ENCODE measurements around the gene TESMIN. TPM values are rescaled to one million over a fixed set of nuclear protein-coding genes. Genes with fewer than 3 reads are reported as not detected.

Gene TESMIN
- polyA plus RNA-seq, 1 donor (not counting 4 experiments of a cell fraction or from before 2014, with no cell fraction given) = 4.0 TPM

GRCh38 chr11:68694431-68695297 is 56.7 kb downstream of the TESMIN start:
- H3K4me2 ChIP-seq (ENCODE audit: control insufficient read depth, extremely low read depth, insufficient read depth, low read depth, low read length) = no peak overlapping the region
- no peaks in the 10 kb centered on the region for H3K79me2 ChIP-seq (ENCODE audit: control insufficient read depth, insufficient read depth, low read length)
- no peak overlapping the region for H3K27ac ChIP-seq (ENCODE audit: control insufficient read depth, insufficient read depth, low read length)
- TF ChIP-seq EZH2 (IDR thresholded peaks at IDR 0.05; ENCODE audit: low read length) = no peak
- TF ChIP-seq CTCF (optimal IDR thresholded peaks at IDR 0.05 in 1 of 3, IDR thresholded peaks at IDR 0.05 in 1 of 3, conservative IDR thresholded peaks at IDR 0.05 in 1 of 3; ENCODE audit: extremely low read depth in 1 of 3, insufficient read depth in 2 of 3, low read length in 3 of 3) = no peak
- H4K20me1 ChIP-seq (ENCODE audit: control insufficient read depth, extremely low read depth, insufficient read depth, low read length) = no peaks in the 10 kb centered on the region
- H3K9me1 ChIP-seq (ENCODE audit: control insufficient read depth, extremely low read depth, insufficient read depth, low read length) = no peaks in the 10 kb centered on the region
- no peak overlapping the region for H3K4me3 ChIP-seq (ENCODE audit: control insufficient read depth in 2 of 3, extremely low read depth in 1 of 3, insufficient read depth in 2 of 3, low read depth in 1 of 3, low read length in 3 of 3)
- DNase-seq (ENCODE audit: low read depth, low spot score) (no peak), FAIRE-seq (no peak)
- H2AFZ ChIP-seq (ENCODE audit: control insufficient read depth, low read length) = no peak overlapping the region
- H3K9ac ChIP-seq (ENCODE audit: control insufficient read depth, extremely low read depth, insufficient read depth, low read length) = no peak overlapping the region
- H3K4me1 ChIP-seq (ENCODE audit: control insufficient read depth, extremely low read depth, insufficient read depth, low read length) = no peaks in the 10 kb centered on the region
- H3K27me3 ChIP-seq (ENCODE audit: control insufficient read depth, extremely low read depth, insufficient read depth, low read length) = peaks cover 17% of the 10 kb centered on the region
- dilution Hi-C loops (cut with MboI; ENCODE audit: extremely low pct_ligation_motif_present, low sequenced_read_pairs) = no loop called here
- no peaks in the 10 kb centered on the region for H3K9me3 ChIP-seq (ENCODE audit: control insufficient read depth, low read depth, low read length)
- no peaks in the 10 kb centered on the region for H3K36me3 ChIP-seq (ENCODE audit: control insufficient read depth in 2 of 2, extremely low read depth in 1 of 2, insufficient read depth in 2 of 2, low read length in 2 of 2)

- Histone ChIP-seq H3K27ac (ENCODE audit: control insufficient read depth, insufficient read depth, low read length) (no peak overlapping the region), H2AFZ (ENCODE audit: control insufficient read depth, low read length) (no peak overlapping the region), H4K20me1 (ENCODE audit: control insufficient read depth, extremely low read depth, insufficient read depth, low read length) (no peaks in the 10 kb centered on the region), H3K36me3 (ENCODE audit: control insufficient read depth in 2 of 2, extremely low read depth in 1 of 2, insufficient read depth in 2 of 2, low read length in 2 of 2) (no peaks in the 10 kb centered on the region), H3K9me1 (ENCODE audit: control insufficient read depth, extremely low read depth, insufficient read depth, low read length) (no peaks in the 10 kb centered on the region), H3K9me3 (ENCODE audit: control insufficient read depth, low read depth, low read length) (no peaks in the 10 kb centered on the region), H3K27me3 (ENCODE audit: control insufficient read depth, extremely low read depth, insufficient read depth, low read length) (peaks cover 17% of the 10 kb centered on the region), H3K4me1 (ENCODE audit: control insufficient read depth, extremely low read depth, insufficient read depth, low read length) (no peaks in the 10 kb centered on the region), H3K4me3 (ENCODE audit: control insufficient read depth in 2 of 3, extremely low read depth in 1 of 3, insufficient read depth in 2 of 3, low read depth in 1 of 3, low read length in 3 of 3) (no peak overlapping the region), H3K9ac (ENCODE audit: control insufficient read depth, extremely low read depth, insufficient read depth, low read length) (no peak overlapping the region), H3K4me2 (ENCODE audit: control insufficient read depth, extremely low read depth, insufficient read depth, low read depth, low read length) (no peak overlapping the region), H3K79me2 (ENCODE audit: control insufficient read depth, insufficient read depth, low read length) (no peaks in the 10 kb centered on the region)
- dilution Hi-C loops (cut with MboI; ENCODE audit: extremely low pct_ligation_motif_present, low sequenced_read_pairs) = no loop called here
- no peak for TF ChIP-seq CTCF (optimal IDR thresholded peaks at IDR 0.05 in 1 of 3, IDR thresholded peaks at IDR 0.05 in 1 of 3, conservative IDR thresholded peaks at IDR 0.05 in 1 of 3; ENCODE audit: extremely low read depth in 1 of 3, insufficient read depth in 2 of 3, low read length in 3 of 3)
- no peak for TF ChIP-seq EZH2 (IDR thresholded peaks at IDR 0.05; ENCODE audit: low read length)
- FAIRE-seq (no peak), DNase-seq (ENCODE audit: low read depth, low spot score) (no peak)
Observed at GRCh38 chr11:68693484-68693882, 57.8 kb downstream of the TESMIN start.
